HT-29 (cell line): ENCODE data around the gene CALCB. TPM values are rescaled to one million over a fixed set of nuclear protein-coding genes. Genes with fewer than 3 reads are reported as not detected.
A peak's percentile ranks its signal among the peaks of the same experiment; 100 is the strongest.

Experiments used
- DNase-seq: peaks from one replicate; pipeline ENCODE4 v3.0.0-alpha.2; 2015; ENCODE audit warnings: low spot score
- total RNA-seq: library from RNA; depleted of rRNA; stranded (reverse); fragments of >200 nt; shearing (Covaris generic); gene quantifications from 2 replicates; pipeline ENCODE4 v1.2.3, GENCODE V29; 2014

CALCB gene
- total RNA-seq, 1 experiment from 2014 or later: not detected

DNA sequence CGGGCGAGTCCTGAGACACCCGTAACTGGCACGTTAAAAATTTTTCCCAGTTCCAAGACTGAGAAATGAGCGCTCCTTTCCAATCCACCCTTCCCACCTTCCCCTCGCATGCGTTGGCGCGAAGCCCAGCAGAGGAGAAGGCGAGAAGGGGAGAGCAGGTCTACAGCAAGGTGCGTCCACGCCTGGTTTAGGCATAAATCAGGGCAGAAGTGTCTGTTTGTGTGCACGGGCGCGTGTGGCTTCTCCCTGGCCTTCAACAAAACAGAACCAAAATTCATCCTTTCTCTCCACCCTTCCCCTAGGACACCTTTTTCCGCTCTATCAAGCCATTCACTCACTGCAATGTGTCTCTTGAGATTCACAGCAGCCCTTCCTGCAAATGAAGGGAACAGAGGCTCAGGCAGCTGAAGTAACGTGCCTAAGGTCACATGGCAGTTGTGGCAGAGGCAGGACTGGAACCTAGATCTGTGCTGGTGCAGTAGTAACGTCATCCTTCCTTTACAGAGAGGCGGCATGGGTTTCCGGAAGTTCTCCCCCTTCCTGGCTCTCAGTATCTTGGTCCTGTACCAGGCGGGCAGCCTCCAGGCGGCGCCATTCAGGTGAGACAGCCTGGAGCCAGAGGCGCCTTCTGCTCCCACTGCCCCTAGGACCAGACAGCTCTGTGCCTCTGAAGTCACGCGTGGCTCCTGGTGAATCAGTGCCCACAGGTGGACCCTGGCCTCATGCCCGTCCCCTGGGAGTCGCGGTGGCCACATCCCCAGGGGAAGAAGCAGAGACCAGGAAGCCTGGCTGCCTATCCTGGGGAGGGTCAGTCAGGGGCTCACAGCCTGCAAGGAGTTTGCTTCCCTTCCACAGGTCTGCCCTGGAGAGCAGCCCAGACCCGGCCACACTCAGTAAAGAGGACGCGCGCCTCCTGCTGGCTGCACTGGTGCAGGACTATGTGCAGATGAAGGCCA lies 1.1 kb downstream of the CALCB start:
- DNase-seq: peak; percentile 92

DNA sequence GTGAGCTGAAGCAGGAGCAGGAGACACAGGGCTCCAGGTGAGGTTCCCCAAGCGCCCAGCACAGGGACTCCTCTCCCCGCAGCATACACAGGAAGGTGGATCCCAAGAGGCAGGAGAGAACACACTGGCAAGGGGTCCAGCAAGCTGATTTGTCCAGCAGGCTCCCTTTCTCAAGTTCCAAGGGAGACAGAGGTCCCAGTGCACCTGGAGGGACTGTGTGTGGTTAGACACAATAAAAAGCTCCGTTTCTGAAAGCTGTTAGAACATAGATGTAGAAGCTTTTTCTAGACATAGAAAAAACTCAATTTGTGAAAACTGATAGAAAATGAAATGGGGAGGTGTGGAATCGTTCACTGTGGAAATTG lies 1.8 kb downstream of the CALCB start:
- no peak for DNase-seq

DNA sequence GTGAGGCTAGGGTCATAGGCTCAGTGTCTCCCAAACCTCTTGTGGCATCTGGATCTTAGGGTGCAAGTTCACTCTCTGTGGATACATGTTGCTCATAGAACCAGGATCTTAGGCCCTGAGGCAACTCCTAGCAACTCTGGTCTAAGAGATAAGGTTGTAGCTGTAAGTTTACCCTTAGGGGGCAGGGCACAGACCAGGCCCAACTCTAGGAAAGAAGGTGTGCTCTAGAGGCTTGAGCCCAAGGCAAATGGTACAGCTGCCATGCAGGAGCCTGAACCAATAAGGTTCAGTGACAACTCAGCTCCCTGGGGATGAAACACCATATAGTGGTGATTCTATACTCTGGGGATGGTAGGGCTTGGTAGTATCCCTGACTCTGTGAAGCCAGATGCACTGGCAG lies 17.8 kb downstream of the CALCB start:
- DNase-seq: no peak

DNA sequence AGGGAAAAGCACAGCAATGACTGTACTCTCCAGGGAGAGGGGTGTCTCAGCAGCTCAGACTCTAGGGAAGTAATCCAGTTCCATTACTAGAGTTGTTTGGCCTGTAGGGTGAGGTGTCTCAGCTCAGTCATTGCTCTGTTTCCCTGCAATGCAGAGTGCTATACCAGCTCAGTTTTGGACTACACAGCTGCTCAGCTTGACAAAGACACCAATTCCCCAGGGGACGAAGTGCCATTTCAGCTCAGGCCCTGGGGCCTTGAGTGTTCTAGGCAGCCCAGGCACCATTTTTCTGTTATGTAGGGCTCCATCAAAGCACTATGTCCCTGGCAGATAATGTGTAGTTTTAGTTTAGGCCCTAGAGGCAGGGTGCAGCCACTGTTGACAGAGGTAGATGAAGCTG lies 18.2 kb downstream of the CALCB start:
- DNase-seq: no peak

DNA sequence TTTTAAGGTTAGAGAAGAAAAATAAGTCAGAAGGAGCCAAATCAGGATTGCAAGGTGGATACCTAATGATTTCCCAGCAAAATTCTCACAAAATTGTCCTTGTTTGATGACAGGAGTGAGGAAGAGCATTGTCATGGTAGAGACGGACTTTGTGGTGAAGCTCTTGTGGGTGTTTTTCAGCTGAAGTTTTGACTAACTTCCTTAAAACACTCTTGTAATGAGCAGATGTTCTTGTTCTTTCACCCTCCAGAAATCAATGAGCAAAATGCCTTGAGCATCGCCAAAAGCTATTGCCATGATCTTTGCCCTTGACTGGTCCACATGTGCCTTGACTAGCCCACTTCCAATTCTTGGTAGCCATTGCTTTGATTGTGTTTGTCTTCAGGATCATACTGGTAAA lies 20.0 kb downstream of the CALCB start:
- DNase-seq: no peak

DNA sequence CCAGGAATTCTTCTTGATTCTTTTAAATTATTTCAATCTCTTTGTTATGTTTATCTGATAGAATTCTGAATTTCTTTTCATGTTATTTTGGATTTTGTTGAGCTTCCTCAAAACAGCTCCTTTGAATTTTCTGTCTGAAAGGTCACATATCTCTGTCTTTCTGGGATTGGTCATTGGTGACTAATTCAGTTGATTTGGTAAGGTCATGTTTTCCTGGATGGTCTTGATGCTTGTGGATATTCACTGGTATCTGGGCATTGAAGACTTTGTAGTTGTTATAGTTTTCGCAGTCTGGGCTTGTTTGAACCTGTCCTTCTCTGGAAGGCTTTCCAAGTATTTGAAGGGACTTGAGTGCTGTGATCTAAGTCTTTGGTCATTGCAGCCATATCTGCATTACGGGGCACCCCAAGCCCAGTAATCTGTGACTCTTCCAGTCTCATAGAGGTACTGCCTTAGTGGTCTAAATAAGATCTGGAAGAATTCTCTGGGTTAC lies 22.4 kb downstream of the CALCB start:
- no peak for DNase-seq

DNA sequence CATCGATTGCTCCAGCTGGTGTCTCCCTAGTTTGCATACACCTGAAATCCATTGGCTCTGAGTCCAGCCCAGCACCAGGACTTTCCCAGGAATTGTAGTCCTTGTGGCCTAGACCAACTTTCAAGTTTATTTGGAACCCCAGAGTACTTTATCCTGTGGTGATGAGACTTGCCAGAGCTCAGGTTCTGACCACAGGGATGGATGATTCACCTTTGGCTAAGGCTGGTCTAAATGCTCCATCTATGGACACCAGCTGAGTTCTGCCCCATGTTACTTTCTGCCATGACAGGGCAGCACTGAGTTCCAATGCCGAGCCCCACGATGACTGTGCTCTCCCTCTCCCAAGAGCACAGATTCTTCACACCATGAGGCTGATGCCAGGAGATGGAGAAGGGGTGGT lies 24.0 kb downstream of the CALCB start:
- DNase-seq: no peak

DNA sequence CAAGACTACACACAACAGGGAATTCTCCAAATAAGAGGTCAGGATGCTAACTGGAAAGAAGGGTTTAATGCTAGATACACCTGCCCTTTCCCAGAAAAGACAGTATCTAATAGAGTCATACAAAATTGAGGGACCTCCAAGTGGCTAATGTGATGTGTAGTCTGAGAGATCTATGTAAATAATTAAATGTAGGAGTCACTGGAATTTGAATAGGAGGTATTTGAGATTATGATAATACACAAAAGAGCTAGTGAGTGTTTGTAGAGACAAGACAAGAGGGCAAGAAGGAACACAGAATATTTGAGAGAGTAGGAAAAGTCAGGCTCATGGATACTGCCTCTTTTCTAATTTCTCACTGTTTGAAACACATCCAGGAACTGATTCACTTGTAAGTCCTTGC lies 25.9 kb downstream of the CALCB start:
- DNase-seq: no peak

DNA sequence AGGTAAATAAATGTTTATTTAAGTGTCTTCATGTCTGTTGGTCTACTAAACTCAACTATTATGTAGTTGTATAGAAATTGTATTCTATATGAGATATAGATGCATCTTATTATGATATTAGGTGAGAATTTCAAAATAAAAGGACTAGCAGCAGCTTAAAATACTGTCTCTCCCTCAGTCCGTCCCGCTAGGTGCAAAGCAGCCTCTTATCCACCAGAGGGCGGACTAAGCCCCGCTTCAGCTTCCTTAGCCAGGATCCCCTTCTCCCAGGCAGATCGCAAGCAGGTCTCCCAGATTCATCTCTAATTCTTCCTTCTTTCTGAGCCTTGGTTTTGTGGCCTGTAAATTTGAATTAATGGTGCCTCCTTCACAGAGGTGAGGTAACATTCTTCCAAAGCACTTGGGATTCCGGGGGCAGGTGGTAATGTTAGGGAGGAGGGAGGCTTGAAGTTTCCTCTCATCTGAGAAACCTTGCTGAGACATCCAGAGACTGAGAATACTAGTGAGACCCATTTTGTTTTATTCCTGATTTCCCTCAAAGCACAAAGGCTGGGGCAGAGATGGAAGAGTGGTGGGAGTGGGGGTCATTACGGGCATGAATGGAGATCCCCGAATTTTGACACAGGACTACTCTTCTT lies 27.8 kb downstream of the CALCB start:
- peak; percentile 90 for DNase-seq

DNA sequence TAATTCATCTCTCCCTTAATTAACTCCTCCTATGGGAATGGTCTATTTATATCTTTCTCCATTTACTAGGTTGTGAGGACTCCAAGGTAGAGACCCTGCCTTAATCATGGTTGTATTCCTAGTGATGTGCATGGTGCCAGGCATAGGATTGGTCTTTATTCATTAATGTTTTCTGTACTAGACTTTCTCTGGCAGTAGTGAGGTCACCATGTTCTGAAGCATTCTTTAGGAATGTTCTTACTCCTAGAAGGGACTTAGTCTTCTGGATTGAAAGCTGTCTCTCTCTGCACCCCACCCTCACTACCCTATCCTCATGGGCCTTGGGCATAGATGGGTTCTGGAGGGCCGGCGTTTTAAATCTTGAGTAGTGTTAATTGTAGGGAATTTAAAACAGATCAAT lies 30.8 kb downstream of the CALCB start:
- no peak for DNase-seq

DNA sequence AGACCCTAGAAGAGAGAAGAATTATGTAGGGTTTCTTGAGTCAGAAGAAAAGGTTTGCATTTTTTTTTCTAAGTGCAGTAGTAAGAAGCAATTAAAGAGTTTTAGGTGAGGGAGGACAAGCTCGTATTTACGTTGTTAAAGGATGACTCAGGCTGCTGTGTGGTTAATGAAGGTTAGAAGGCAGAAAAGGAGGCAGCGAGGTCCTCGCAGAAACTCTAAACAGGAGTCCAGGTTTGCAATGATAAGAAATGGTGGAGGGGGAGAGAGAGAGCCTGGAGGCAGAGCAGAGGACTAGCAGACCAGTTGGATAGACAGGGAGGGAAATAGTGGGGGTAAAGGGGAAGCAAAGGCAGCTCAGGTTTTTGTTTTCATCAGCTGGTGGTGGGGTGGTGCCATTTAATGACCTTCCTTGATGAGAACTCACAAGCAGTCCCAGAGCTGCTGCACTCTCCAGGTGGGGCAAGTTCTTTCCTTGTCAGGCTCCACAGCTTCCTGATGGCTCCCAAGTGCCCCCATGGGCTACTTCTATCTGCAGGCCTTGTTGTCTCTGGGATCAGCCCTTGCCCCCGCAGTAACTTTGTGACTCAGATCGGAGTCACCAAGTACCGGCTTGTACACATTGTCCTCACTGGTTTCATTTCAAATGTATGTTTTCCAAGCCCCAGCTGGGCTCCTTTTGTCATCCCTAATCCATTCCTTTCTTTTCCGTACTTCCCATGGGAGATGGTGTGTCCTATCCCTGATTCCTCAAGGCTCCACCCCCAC lies 33.0 kb downstream of the CALCB start:
- DNase-seq: peak; percentile 73

DNA sequence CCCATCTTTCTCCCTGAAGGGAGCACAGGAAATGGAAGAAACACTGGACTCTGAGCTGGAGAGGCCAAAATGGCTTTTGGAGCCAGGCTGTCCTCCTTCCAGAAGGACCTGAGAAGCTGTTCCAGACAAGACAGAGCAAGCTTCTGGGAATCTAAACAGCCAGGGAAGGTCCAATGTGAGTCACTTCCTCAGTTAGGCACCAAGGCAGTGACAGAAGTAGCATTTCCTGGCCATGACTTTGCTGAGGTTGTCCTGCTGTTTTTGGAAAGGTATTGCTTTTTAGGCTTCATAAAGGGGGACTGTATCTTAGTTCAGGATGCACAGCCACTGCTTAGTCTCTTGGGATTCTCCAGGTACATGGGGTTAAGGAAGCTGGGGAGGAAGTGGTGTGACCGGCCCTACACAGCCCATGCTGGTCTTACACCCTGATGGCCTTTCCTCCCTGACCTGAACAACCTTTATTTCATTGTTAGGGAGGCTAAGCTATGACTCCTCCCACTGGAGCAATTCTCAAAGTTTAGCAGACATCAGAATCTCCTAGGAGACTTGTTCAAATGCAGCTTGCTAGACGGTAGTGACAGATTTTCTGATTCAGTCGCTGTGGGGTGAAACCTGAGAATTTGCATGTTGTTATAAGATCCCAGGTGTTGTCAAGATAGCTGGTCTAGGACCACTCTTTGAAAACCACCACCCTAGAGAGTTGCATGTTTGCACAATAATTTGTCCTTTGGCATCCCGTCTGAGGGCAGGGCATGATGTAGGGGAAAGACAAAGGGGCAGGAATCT lies 34.5 kb downstream of the CALCB start:
- no peak for DNase-seq

DNA sequence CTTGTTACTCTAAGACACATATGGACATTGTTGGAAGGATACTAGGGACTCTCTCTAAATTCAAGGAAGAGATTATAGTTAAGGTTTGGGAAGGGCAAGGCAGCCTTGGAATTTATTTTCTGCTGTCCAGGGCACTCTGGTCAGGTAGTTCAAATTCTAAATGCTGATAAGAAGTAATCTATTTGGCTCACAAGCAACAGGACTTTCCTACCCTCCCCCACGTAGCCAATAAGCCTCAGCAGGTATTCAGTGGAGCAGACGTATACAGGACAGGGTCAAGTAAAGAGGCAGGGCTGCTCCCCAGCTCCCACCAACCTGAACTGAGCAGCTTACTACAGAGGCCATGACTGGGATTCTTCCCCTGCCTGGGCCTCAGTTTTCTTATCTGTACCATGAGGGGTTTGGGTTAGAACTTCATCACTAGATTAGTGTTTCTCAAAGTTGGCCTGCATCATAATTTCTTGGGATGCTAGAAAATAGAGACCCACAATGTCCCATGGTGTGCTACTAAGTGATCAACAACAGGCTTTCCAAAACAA lies 35.3 kb downstream of the CALCB start:
- DNase-seq: no peak

DNA sequence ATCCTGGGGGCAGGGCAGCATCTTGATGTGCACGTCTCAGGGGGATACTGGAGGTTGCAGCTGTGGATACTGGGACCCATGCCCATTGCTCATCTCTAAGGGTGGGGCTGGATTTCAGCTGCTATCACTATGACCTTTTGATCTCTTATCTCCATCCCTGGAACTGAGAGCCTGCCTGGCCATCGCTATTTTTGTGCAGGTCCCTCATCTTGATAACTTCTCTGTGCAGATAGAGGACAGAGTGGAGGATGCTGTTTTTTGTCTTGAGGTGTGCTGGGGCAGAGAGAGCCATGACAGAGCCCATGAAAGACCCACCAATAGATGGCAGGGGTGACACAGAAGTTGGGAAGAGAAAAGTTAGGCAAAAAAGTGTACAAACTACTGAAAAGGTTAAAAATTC lies 36.2 kb downstream of the CALCB start:
- no peak for DNase-seq

DNA sequence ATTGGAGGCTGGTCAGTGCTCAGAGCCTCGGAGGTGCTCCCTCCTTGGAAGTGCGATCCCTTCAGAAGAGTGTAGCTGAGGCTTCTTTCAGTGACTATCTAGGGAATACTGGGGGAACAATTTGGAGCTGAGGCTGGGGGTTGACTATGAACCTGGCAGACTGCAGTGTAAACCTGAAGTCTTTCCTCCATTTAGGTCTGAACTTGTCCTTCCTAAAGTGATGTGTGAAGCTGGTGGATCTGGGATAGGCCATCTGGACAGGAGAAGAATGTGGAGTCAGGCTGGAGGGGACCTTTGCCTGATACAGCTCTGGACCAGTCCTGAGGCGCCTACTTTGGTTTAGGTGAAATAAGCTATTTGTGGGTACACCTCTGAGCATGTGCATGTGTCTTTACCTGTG lies 37.8 kb downstream of the CALCB start:
- DNase-seq: no peak

DNA sequence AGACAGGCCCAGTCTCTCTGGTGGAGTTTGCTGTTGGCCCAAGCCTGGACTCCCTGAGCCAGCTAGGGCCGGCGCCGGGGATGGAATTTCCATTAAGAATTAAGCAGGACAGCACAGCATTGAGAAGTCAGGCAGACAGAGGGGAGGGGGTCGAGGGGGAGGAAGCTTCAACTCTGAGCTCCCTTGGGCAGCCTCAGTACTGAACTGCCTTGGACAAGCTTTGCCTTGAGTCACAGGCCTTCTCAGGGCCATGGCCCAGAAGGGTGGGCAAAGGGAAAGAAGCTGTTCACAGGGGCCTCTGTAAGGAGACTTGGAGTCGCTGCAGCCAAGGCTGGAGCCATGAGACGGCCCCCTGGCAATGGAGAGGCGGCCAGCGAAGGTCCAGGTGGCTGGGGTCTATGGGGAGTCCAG lies 38.7 kb downstream of the CALCB start:
- no peak for DNase-seq

DNA sequence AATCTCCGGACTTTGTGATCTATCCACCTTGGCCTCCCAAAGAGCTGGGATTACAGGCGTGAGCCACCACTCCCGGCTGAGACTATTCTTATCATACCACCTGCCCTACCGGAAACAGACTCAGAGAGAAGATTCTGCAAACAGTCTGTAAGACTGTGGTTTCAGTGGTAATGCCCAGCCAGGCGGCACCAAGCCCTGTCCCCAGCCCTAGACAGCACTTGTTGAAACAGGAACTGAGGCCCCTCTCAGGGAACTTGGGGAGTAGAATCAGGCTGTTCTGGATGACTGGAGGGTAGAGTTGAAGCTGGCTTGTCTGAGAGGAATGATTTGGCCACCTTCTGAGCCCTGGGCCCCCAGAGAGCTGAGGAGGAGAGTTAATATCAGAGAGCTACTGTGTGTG lies 40.0 kb downstream of the CALCB start:
- no peak for DNase-seq

DNA sequence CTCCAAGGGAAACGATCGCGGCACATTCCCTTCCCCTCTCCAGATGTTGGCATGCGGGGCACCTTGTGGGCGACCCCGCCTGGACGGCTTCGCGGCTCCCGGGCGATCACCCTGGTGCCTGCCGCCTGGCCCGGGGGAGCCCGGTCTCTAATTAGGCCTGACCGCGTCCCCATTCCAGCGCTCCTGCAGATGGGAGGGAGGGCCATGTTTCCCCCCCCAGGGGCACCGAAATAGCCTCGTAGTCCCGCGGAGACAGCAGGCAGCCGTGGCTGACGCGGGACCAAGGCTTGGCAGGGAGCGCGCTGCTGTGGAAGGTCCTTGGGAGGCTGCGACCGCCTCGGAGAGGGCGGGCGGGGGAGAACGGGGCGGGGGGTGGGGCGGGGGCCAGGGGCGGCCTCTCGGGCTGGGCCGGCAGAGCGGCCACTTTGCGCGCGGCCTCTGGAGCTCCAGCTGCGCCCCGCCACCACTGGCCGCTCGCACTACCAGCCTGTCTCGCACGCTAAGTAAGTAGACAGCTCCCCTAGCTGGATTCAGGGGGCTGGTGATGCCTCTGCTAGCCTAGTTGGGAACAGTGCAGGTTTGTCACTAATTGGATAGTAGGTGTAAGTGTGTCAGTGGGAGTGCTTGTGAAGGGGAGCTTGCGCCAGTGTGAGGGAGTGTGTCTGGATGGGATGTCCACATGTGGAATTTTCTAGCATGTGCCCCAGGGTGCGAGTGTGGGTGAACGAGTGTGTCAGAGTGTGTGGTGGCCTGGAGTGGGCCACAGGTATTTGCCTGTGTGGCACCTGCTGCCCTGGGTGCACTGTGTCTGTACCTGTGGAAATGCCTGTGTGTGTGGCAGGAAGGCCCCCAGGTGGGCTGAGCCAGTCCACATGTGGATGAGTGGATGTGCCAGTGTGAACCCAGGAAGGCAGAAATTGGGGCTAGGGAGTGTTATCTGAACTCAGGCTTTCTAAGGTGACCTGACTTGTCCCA lies 41.4 kb downstream of the CALCB start, which contains the start of gene INSC:
INSC (plus strand) TSS at position 423 of the 975 bp plus-strand sequence. CDS start 34,252 bp downstream, outside the sequence.
- DNase-seq: no peak

DNA sequence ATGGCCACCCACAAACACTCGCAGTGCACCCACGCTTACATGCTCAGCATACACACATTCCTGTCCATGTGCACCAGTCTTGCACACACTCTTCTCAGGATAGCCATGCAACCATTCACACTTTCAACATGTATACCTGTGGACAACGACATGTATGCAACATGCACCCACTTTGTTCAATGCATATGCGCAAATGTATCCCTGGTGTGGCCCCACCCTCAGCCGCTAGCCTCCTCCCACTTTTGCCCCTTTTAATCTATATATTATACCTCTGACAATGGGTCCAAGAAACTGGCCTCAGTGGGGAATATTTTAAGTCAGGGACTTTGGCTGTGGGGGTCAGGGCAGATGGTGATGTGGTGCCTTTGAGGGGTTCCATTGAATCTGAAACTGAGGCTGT lies 42.3 kb downstream of the CALCB start:
- no peak for DNase-seq

DNA sequence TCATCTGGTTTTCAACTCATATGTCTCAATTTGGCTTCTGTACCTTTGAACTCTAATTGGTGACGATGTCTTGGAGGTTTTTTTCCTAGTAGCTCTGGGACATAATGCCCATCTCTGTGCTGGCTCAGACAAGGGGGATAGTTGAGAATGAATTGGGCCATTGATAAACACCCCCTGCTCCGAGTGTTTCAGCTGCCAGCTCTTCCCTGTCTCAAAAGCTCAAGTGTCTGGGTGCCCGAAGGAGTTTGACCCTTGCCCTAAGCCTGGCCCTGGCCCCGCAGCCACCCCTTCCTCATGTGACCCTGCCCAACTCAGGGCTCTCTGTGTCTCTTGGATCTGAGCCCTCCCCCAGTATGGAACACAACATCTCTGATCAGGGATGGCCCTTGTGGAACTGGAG lies 44.4 kb downstream of the CALCB start:
- DNase-seq: no peak
